Lower lobe of right lung (tissue), 2 donors: ENCODE results near the gene SOD2. TPM values are rescaled to one million over a fixed set of nuclear protein-coding genes. Genes with fewer than 3 reads are reported as not detected.
"Not testable (repeated sequence)": the region's sequence is repeated elsewhere in the genome, so short reads cannot be mapped to it uniquely, and the experiment has no call there.

Experiments used
- ATAC-seq, 2 donors: fragments of 200-7000 bp; cut with Tn5 transposase; one replicate each; pipeline ENCODE4 v1.9.1; 2020 to 2022; ENCODE audit warnings: mild to moderate bottlenecking in 2 of 2, moderate library complexity in 2 of 2
- DNase-seq: peaks from one replicate; pipeline ENCODE4 v3.0.0-alpha.2; 2020
- H3K27ac ChIP-seq: fragments of 200-600 bp; one replicate; pipeline ENCODE4 v1.8.0; 2022
- H3K27me3 ChIP-seq: fragments of 200-600 bp; one replicate; pipeline ENCODE4 v1.8.0; 2022; ENCODE audit warnings: low read depth
- H3K36me3 ChIP-seq: fragments of 200-600 bp; one replicate; pipeline ENCODE4 v1.8.0; 2022; ENCODE audit warnings: mild to moderate bottlenecking
- H3K4me1 ChIP-seq: fragments of 200-600 bp; one replicate; pipeline ENCODE4 v1.8.0; 2022
- H3K4me3 ChIP-seq: fragments of 200-600 bp; one replicate; pipeline ENCODE4 v1.8.0; 2022; ENCODE audit warnings: mild to moderate bottlenecking
- H3K9me3 ChIP-seq: fragments of 200-600 bp; one replicate; pipeline ENCODE4 v1.8.0; 2022
- CTCF ChIP-seq: fragments of 200-600 bp; IDR thresholded peaks from one replicate; pipeline ENCODE4 v1.8.0; 2022; ENCODE audit warnings: antibody characterized with exemption, mild to moderate bottlenecking
- intact Hi-C: fragments of 100-400 bp; cut with DNase I; formaldehyde crosslinking; loops from one replicate; pipeline ENCODE4 v1.11.0; 2022
- long read RNA-seq: library from polyadenylated mRNA; unstranded; transcript quantifications from one replicate; pipeline ENCODE4 v2.0.0, GENCODE V29; 2021
- total RNA-seq: library from RNA; stranded (reverse); fragmentation: NEBNext Ultra II Directional; extraction: Animal tissue kit (Norgen Biotek cat#: 25700); gene quantifications from one replicate; pipeline ENCODE4 v1.2.1, GENCODE V29; 2021
- donor health status: DM: no; HTN: yes; CAD: no; lungs with severe emphysema.

SOD2 gene
- total RNA-seq: 352 TPM
- long read RNA-seq, full-length matches to known transcripts: 228 of 297 reads
- long read RNA-seq, partial matches to known transcripts: 12 of 297 reads
- long read RNA-seq, other reads (novel, unspliced or antisense): 57 of 297 reads

- DNase-seq (peak; percentile 92), ATAC-seq (peak; percentile 84 to 92)
- Histone ChIP-seq H3K36me3 (peaks cover 25% of the 10 kb centered on the region), H3K27ac (peak within 1 kb of the TSS; percentile 99), H3K4me1 (peaks cover 52% of the 10 kb centered on the region), H3K4me3 (peak within 1 kb of the TSS; percentile 83), H3K9me3 (no peaks in the 10 kb centered on the region), H3K27me3 (no peaks in the 10 kb centered on the region)
- TF ChIP-seq CTCF: no peak
- intact Hi-C loops: no loop called here
Measured at GRCh38 chr6:159693128-159693893, at the start of gene SOD2. TSS of gene SOD2 (minus strand) at chr6:159693241. CDS start at chr6:159693167, 74 bp downstream.

- H3K27ac ChIP-seq: no peak overlapping the region
- ATAC-seq: no peak
- no peak for TF ChIP-seq CTCF
- intact Hi-C loops: no loop called here
- no peaks in the 10 kb centered on the region for H3K9me3 ChIP-seq
- peaks cover 98% of the 10 kb centered on the region for H3K36me3 ChIP-seq
- H3K4me3 ChIP-seq: no peak overlapping the region
- no peak for DNase-seq
- H3K27me3 ChIP-seq: no peaks in the 10 kb centered on the region
- peaks cover 9% of the 10 kb centered on the region for H3K4me1 ChIP-seq
Measured at GRCh38 chr6:159742165-159742564, 49.1 kb upstream of the SOD2 start.

GRCh38 chr6:159739341-159739740 is 46.3 kb upstream of the SOD2 start:
- H3K36me3 ChIP-seq: peaks cover 75% of the 10 kb centered on the region
- intact Hi-C loops: no loop called here
- TF ChIP-seq CTCF: no peak
- no peak overlapping the region for H3K4me3 ChIP-seq
- H3K27me3 ChIP-seq: no peaks in the 10 kb centered on the region
- no peak for ATAC-seq
- peaks cover 22% of the 10 kb centered on the region for H3K4me1 ChIP-seq
- no peak overlapping the region for H3K27ac ChIP-seq
- H3K9me3 ChIP-seq: no peaks in the 10 kb centered on the region
- no peak for DNase-seq

GRCh38 chr6:159736908-159737307 is 43.9 kb upstream of the SOD2 start:
- no peak overlapping the region for H3K4me3 ChIP-seq
- no peaks in the 10 kb centered on the region for H3K9me3 ChIP-seq
- H3K36me3 ChIP-seq: peaks cover 50% of the 10 kb centered on the region
- H3K27me3 ChIP-seq: no peaks in the 10 kb centered on the region
- intact Hi-C loops: no loop called here
- DNase-seq: no peak
- ATAC-seq: no peak
- peaks cover 47% of the 10 kb centered on the region for H3K4me1 ChIP-seq
- no peak for TF ChIP-seq CTCF
- H3K27ac ChIP-seq: no peak overlapping the region

- H3K9me3 ChIP-seq, H3K4me3 ChIP-seq, H3K27ac ChIP-seq, DNase-seq, intact Hi-C loops, H3K27me3 ChIP-seq, ATAC-seq: not testable (repeated sequence)
- peaks cover 17% of the 10 kb centered on the region for H3K36me3 ChIP-seq
- peaks cover 75% of the 10 kb centered on the region for H3K4me1 ChIP-seq
Measured at GRCh38 chr6:159733395-159733794, 40.4 kb upstream of the SOD2 start.

GRCh38 chr6:159732550-159732949 is 39.5 kb upstream of the SOD2 start:
- intact Hi-C loops, H3K27me3 ChIP-seq, H3K9me3 ChIP-seq, H3K36me3 ChIP-seq, H3K4me3 ChIP-seq, H3K27ac ChIP-seq, ATAC-seq, DNase-seq: not testable (repeated sequence)
- peaks cover 72% of the 10 kb centered on the region for H3K4me1 ChIP-seq
